GM12892 (cell line): ENCODE results near the gene APOA4.

Experiments
- POLR2A ChIP-seq: IDR thresholded peaks from 2 replicates; pipeline ENCODE4 v1.6.1; 2011; ENCODE audit warnings: low read depth, low read length, control low read depth
- POLR2AphosphoS5 ChIP-seq: IDR thresholded peaks from 2 replicates; pipeline ENCODE4 v1.6.1; 2011; ENCODE audit warnings: low read depth, low read length, control low read depth

DNA sequence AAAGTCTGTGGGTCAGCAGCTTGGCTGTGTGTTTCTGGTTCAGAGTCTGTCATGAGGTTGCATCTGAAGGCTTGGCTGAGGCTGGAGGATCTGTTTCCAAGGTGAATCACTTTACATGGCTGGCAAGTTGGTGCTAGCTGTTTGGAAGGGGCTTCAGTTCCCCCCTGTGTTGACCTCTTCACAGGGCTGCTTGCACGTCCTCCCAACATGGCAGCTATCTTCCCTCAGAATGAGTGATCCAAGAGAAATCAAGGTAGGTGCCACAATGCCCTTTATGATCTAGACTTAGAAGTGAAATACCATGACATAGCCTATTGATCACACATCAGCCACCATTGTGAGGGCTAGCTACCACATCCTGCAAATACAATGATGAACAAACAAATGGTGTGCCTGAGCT, 9.9 kb downstream of the APOA4 start:
- no peak for TF ChIP-seq POLR2A
- no peak for TF ChIP-seq POLR2AphosphoS5
